Measurements from ENCODE around the gene HIGD2B. TPM values are rescaled to one million over a fixed set of nuclear protein-coding genes. Genes with fewer than 3 reads are reported as not detected.
"Not testable (repeated sequence)": the region's sequence is repeated elsewhere in the genome, so short reads cannot be mapped to it uniquely, and the experiment has no call there.

Gene HIGD2B
- polyA plus RNA-seq, 4 donors, result 0.04 TPM; not detected in 3

DNA sequence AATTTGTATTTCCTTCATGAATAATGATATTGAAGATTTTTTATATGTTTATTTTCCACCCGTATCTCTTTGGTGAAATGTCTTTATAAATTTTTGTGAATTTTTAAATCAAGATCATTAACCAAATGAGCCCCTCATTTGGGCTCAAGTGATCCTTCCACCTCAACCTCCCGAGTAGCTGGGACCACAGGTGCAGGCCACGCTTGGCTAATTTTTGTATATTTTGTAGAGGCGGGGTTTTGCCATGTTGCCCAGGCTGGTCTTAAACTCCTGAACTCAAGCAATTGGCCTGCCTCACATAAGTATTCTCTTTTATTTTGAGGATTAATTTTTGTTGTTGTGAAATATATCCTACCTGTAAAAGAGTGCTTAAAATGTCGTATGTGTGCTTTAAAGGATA is 5.0 kb upstream of the HIGD2B start:
- FAIRE-seq, result no peak
- Histone ChIP-seq H3K4me1 (ENCODE audit: control insufficient read depth in 3 of 3, insufficient read depth in 2 of 3, low read depth in 1 of 3, low read length in 2 of 3) (no peaks in the 10 kb centered on the region), H3K27me3 (ENCODE audit: control insufficient read depth in 3 of 3, insufficient read depth in 3 of 3, low read length in 3 of 3) (no peaks in the 10 kb centered on the region), H3K4me3 (ENCODE audit: low read depth in 1 of 3, low read length in 3 of 3) (no peak overlapping the region), H3K27ac (ENCODE audit: low read depth in 1 of 3, low read length in 2 of 3) (no peak overlapping the region), H3K9me3 (ENCODE audit: control insufficient read depth in 2 of 2, insufficient read depth in 1 of 2, low read depth in 1 of 2, low read length in 1 of 2) (no peaks in the 10 kb centered on the region), H3K36me3 (ENCODE audit: control insufficient read depth in 3 of 3, insufficient read depth in 2 of 3, low read depth in 1 of 3, low read length in 3 of 3) (peaks cover 0 to 4% (median 0%) of the 10 kb centered on the region in 3 donors)
- WGBS, 3 donors, result 85 to 90% (median 87%) methylated on average over 5 of the region's 5 CpGs
- no peak for DNase-seq

DNA sequence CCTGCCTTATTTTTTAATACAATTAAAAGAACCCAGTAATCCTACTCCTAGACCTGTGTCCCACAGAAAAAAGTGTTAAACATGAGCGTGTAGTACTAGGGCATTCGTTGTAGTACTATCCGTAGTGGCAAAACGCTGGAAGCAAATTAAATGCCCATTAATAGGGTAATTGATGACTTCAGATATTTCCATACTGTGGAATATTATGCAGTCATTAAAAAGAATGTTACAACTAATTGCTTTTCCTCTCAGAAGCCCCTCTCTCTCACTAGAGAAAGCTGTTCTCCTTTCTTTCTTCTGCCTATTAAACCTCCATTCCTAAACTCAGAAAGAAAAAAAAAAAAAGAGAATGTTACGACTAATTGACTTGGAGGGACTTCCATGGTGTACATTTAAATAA is 2.7 kb upstream of the HIGD2B start:
- Histone ChIP-seq H3K27ac (ENCODE audit: low read depth in 1 of 3, low read length in 2 of 3) (no peak overlapping the region), H3K9me3 (ENCODE audit: control insufficient read depth in 2 of 2, insufficient read depth in 1 of 2, low read depth in 1 of 2, low read length in 1 of 2) (no peaks in the 10 kb centered on the region), H3K27me3 (ENCODE audit: control insufficient read depth in 3 of 3, insufficient read depth in 3 of 3, low read length in 3 of 3) (no peaks in the 10 kb centered on the region), H3K4me3 (ENCODE audit: low read depth in 1 of 3, low read length in 3 of 3) (no peak overlapping the region), H3K36me3 (ENCODE audit: control insufficient read depth in 3 of 3, insufficient read depth in 2 of 3, low read depth in 1 of 3, low read length in 3 of 3) (peaks cover 0 to 4% (median 0%) of the 10 kb centered on the region in 3 donors), H3K4me1 (ENCODE audit: control insufficient read depth in 3 of 3, insufficient read depth in 2 of 3, low read depth in 1 of 3, low read length in 2 of 3) (peaks cover 0 to 5% (median 0%) of the 10 kb centered on the region in 3 donors)
- DNase-seq (no peak), FAIRE-seq (no peak)
- 99% methylated on average over 5 of the region's 5 CpGs for WGBS, 3 donors

DNA sequence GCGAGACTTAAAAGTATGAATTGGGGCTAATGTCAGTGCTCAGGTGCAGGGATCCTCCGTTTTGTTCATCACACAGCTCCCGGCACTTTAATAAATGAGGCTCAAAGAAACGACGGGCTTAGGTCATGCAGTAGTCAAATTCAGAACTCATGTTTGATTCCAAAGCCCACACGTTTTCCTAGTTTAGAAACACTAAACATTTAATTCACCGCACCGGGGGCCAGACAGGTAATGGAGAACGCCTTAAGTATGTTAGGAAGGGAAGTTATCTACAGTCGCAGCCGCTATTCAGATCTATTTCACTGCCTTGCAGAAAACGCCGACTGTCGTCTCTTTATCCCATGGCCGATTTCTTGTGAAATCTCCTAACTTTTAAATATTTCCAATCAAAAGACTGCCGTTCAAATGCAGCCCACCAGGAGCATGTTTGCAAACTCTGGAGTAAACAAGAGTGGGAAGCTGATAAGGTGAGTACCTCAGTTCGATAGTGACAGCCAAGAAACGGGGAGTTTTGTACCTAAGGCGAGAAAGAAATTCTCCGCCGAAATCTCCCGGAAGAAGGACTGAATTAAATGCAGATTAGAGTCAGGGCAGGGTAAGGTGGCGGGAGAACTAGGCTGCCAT is 569 bp downstream of the HIGD2B start:
- peaks cover 0 to 5% (median 0%) of the 10 kb centered on the region in 3 donors for H3K27me3 ChIP-seq (ENCODE audit: control insufficient read depth in 3 of 3, insufficient read depth in 3 of 3, low read length in 3 of 3)
- DNase-seq, result peak in 1 of 2 donors; percentile 21
- peak overlapping the region; percentile 85 to 98 (median 90) for H3K27ac ChIP-seq (ENCODE audit: low read depth in 1 of 3, low read length in 2 of 3)
- 9 to 22% (median 18%) methylated on average over 23 of the region's 23 CpGs for WGBS, 3 donors
- no peak for FAIRE-seq
- no peaks in the 10 kb centered on the region for H3K9me3 ChIP-seq (ENCODE audit: control insufficient read depth in 2 of 2, insufficient read depth in 1 of 2, low read depth in 1 of 2, low read length in 1 of 2)
- peak overlapping the region; percentile 75 to 81 (median 77) for H3K4me3 ChIP-seq (ENCODE audit: low read depth in 1 of 3, low read length in 3 of 3)
- no peaks in the 10 kb centered on the region for H3K36me3 ChIP-seq (ENCODE audit: control insufficient read depth in 3 of 3, insufficient read depth in 2 of 3, low read depth in 1 of 3, low read length in 3 of 3)
- peaks cover 0 to 5% (median 0%) of the 10 kb centered on the region in 3 donors for H3K4me1 ChIP-seq (ENCODE audit: control insufficient read depth in 3 of 3, insufficient read depth in 2 of 3, low read depth in 1 of 3, low read length in 2 of 3)

DNA sequence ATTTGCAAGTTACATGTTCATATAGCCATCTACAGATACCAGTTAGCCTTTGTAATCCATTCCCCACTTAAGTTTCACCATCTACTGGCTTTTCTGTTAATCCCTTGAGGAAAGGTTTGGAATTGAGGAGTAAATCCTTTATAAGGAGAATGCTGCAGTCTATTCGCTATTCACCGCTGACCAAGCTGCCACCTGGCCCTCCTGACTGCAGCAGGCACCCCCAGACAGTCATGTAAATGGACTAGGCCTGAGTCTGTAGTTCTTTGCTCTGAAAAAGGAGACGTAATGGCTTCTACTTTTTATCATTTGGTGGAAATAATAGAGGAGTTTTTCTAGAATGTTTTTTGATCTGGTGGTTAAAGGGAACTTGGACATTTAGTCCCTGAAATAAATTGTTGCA is 3.2 kb downstream of the HIGD2B start:
- Histone ChIP-seq H3K4me3 (ENCODE audit: low read depth in 1 of 3, low read length in 3 of 3) (no peak overlapping the region), H3K27ac (ENCODE audit: low read depth in 1 of 3, low read length in 2 of 3) (no peak overlapping the region), H3K36me3 (ENCODE audit: control insufficient read depth in 3 of 3, insufficient read depth in 2 of 3, low read depth in 1 of 3, low read length in 3 of 3) (no peaks in the 10 kb centered on the region), H3K4me1 (ENCODE audit: control insufficient read depth in 3 of 3, insufficient read depth in 2 of 3, low read depth in 1 of 3, low read length in 2 of 3) (peaks cover 0 to 5% (median 0%) of the 10 kb centered on the region in 3 donors), H3K9me3 (ENCODE audit: control insufficient read depth in 2 of 2, insufficient read depth in 1 of 2, low read depth in 1 of 2, low read length in 1 of 2) (no peaks in the 10 kb centered on the region), H3K27me3 (ENCODE audit: control insufficient read depth in 3 of 3, insufficient read depth in 3 of 3, low read length in 3 of 3) (peaks cover 0 to 5% (median 4%) of the 10 kb centered on the region in 3 donors)
- 89 to 96% (median 95%) methylated on average over 3 of the region's 3 CpGs for WGBS, 3 donors
- DNase-seq (no peak), FAIRE-seq (no peak)

DNA sequence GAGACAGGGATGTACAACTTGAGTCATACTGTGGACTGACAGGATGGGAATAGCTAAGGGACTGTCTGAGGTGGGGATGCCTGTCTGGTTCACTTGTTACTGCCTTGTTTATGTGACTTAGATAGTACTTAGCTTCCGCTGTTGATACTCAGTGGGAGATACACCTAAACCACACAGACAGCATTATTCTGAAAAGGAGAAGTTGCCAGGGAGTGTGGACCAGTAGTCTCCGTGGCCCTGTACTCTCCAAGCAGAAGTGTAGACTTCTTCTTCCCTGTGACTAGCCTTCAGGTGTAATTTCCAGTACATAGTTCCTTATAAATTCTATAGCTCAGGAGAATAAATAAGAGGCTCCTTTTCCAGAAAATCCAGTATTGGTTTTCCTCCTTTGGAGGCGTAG is 5.1 kb downstream of the HIGD2B start:
- Histone ChIP-seq H3K36me3 (ENCODE audit: control insufficient read depth in 3 of 3, insufficient read depth in 2 of 3, low read depth in 1 of 3, low read length in 3 of 3) (no peaks in the 10 kb centered on the region), H3K27me3 (ENCODE audit: control insufficient read depth in 3 of 3, insufficient read depth in 3 of 3, low read length in 3 of 3) (peaks cover 0 to 6% (median 5%) of the 10 kb centered on the region in 3 donors), H3K4me1 (ENCODE audit: control insufficient read depth in 3 of 3, insufficient read depth in 2 of 3, low read depth in 1 of 3, low read length in 2 of 3) (peaks cover 0 to 5% (median 0%) of the 10 kb centered on the region in 3 donors), H3K27ac (ENCODE audit: low read depth in 1 of 3, low read length in 2 of 3) (no peak overlapping the region), H3K4me3 (ENCODE audit: low read depth in 1 of 3, low read length in 3 of 3) (no peak overlapping the region), H3K9me3 (ENCODE audit: control insufficient read depth in 2 of 2, insufficient read depth in 1 of 2, low read depth in 1 of 2, low read length in 1 of 2) (no peaks in the 10 kb centered on the region)
- WGBS, 3 donors, result 57 to 68% (median 62%) methylated on average over 3 of the region's 3 CpGs
- DNase-seq (no peak), FAIRE-seq (no peak)

DNA sequence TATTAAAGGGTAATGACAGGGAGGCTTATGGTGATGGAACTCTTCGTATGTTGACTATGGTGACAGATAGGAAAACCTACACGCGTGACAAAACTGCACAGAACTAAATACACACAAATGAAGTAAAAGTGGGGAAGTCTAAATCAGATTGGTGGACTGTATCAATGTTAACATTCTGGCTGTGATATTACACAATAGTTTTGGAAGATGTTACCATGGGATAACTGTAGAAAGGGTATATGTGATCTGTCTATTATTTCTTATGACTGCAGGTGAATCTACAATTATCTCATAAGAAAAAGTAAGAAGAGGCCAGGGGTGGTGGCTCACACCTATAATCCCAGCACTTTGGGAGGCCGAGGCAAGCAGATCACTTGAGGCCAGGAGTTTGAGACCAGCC is 9.1 kb downstream of the HIGD2B start:
- FAIRE-seq, result no peak
- H3K27ac ChIP-seq (ENCODE audit: low read depth in 1 of 3, low read length in 2 of 3), result no peak overlapping the region
- H3K4me1 ChIP-seq (ENCODE audit: control insufficient read depth in 3 of 3, insufficient read depth in 2 of 3, low read depth in 1 of 3, low read length in 2 of 3), result no peaks in the 10 kb centered on the region
- no peaks in the 10 kb centered on the region for H3K36me3 ChIP-seq (ENCODE audit: control insufficient read depth in 3 of 3, insufficient read depth in 2 of 3, low read depth in 1 of 3, low read length in 3 of 3)
- H3K9me3 ChIP-seq (ENCODE audit: control insufficient read depth in 2 of 2, insufficient read depth in 1 of 2, low read depth in 1 of 2, low read length in 1 of 2), result no peaks in the 10 kb centered on the region
- peaks cover 0 to 6% (median 5%) of the 10 kb centered on the region in 3 donors for H3K27me3 ChIP-seq (ENCODE audit: control insufficient read depth in 3 of 3, insufficient read depth in 3 of 3, low read length in 3 of 3)
- no peak overlapping the region for H3K4me3 ChIP-seq (ENCODE audit: low read depth in 1 of 3, low read length in 3 of 3)
- DNase-seq, result no peak
- 88 to 91% (median 89%) methylated on average over 4 of the region's 4 CpGs for WGBS, 3 donors

DNA sequence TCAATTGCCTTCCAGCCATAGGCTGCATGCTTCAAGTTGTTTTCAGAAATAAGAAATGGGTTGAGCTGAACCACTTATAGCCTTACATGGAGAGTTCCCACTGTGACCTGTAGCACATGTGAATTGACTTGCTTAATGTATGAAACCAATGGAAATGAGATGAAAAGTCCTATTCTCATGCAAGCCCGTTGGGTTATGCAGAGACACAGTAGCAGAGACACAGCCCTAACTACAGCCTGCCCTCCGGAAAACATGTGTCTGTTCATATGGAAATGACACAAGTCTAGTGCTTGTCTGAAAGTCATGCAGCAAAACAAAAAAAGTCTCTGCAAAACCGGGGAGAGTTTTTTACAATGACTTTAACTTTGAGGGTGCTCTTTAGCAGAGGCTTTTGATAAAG is 14.5 kb downstream of the HIGD2B start:
- H3K4me3 ChIP-seq (ENCODE audit: low read depth in 1 of 3, low read length in 3 of 3), result no peak overlapping the region
- peaks cover 0 to 3% (median 0%) of the 10 kb centered on the region in 3 donors for H3K4me1 ChIP-seq (ENCODE audit: control insufficient read depth in 3 of 3, insufficient read depth in 2 of 3, low read depth in 1 of 3, low read length in 2 of 3)
- WGBS, 3 donors, result 28 to 37% (median 29%) methylated on average over 3 of the region's 3 CpGs
- FAIRE-seq (no peak), DNase-seq (no peak)
- H3K36me3 ChIP-seq (ENCODE audit: control insufficient read depth in 3 of 3, insufficient read depth in 2 of 3, low read depth in 1 of 3, low read length in 3 of 3), result no peaks in the 10 kb centered on the region
- no peaks in the 10 kb centered on the region for H3K27me3 ChIP-seq (ENCODE audit: control insufficient read depth in 3 of 3, insufficient read depth in 3 of 3, low read length in 3 of 3)
- H3K27ac ChIP-seq (ENCODE audit: low read depth in 1 of 3, low read length in 2 of 3), result no peak overlapping the region
- H3K9me3 ChIP-seq (ENCODE audit: control insufficient read depth in 2 of 2, insufficient read depth in 1 of 2, low read depth in 1 of 2, low read length in 1 of 2), result no peaks in the 10 kb centered on the region

DNA sequence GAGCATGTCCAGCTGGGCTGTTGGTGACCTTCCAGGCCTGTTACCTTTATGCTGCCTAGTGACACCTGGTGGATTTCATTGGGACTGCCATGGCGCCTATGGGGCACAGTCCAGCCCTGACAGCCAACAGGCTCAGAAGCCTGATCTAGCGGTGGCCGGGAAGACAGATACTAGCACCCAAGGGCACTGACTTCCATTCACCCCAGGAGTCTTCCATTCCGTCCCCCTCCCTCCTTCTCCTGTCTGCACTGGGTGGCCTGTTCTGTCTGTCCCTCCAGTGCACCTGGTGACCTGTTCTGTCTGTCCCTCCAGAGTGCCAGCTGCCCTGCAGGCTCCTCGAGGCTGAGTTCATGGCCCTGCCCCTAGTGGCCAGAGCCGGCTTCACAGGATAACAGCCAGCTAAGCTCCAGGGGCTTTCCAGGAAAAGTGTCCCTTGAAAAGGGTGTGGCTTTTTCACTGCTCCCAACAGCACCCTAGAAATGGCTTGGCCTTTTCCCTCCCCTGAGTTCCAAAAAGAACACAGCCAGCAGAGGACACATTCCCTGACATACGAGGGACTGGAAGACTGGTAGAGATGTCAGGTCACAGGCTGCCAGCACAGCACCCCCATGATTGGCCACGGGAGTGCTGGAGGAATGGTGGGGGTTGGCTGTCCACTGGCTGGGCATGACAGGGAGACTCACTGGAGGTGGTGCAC is 15.2 kb downstream of the HIGD2B start:
- not testable (repeated sequence) for H3K4me3 ChIP-seq (ENCODE audit: low read depth in 1 of 3, low read length in 3 of 3)

More for the DNA sequence above, 15.2 kb downstream of the HIGD2B start:
- H3K27ac ChIP-seq (ENCODE audit: low read depth in 1 of 3, low read length in 2 of 3), result peak overlapping the region in 1 of 3 donors; percentile 53
- H3K4me1 ChIP-seq (ENCODE audit: control insufficient read depth in 3 of 3, insufficient read depth in 2 of 3, low read depth in 1 of 3, low read length in 2 of 3); H3K27me3 ChIP-seq (ENCODE audit: control insufficient read depth in 3 of 3, insufficient read depth in 3 of 3, low read length in 3 of 3); FAIRE-seq; H3K36me3 ChIP-seq (ENCODE audit: control insufficient read depth in 3 of 3, insufficient read depth in 2 of 3, low read depth in 1 of 3, low read length in 3 of 3); H3K9me3 ChIP-seq (ENCODE audit: control insufficient read depth in 2 of 2, insufficient read depth in 1 of 2, low read depth in 1 of 2, low read length in 1 of 2): not testable (repeated sequence)
- DNase-seq, result peak; percentile 82 to 93
- WGBS, 3 donors, result 4 to 6% (median 5%) methylated on average over 8 of the region's 8 CpGs
